ENCODE results near the gene PTPRN2.

Gene PTPRN2

GRCh38 chr7:158108646-158109293, 478.9 kb downstream of the PTPRN2 start:
- TF ChIP-seq CTCF (conservative IDR thresholded peaks at IDR 0.05; ENCODE audit: low read depth, low read length) = no peak
- H3K4me3 ChIP-seq (ENCODE audit: low read depth, low read length) = no peak overlapping the region
- DNase-seq (ENCODE audit: low read depth) = no peak

- no peak for TF ChIP-seq CTCF (conservative IDR thresholded peaks at IDR 0.05; ENCODE audit: low read depth, low read length)
- no peak for DNase-seq (ENCODE audit: low read depth)
- no peak overlapping the region for H3K4me3 ChIP-seq (ENCODE audit: low read depth, low read length)
These were observed 479.8 kb downstream of the PTPRN2 start for GRCh38 chr7:158107806-158108205.

GRCh38 chr7:158106272-158106671, 481.4 kb downstream of the PTPRN2 start:
- no peak for DNase-seq (ENCODE audit: low read depth)
- TF ChIP-seq CTCF (conservative IDR thresholded peaks at IDR 0.05; ENCODE audit: low read depth, low read length) = no peak
- H3K4me3 ChIP-seq (ENCODE audit: low read depth, low read length) = no peak overlapping the region

- DNase-seq (ENCODE audit: low read depth) = no peak
- no peak for TF ChIP-seq CTCF (conservative IDR thresholded peaks at IDR 0.05; ENCODE audit: low read depth, low read length)
- no peak overlapping the region for H3K4me3 ChIP-seq (ENCODE audit: low read depth, low read length)
These were observed 484.2 kb downstream of the PTPRN2 start for GRCh38 chr7:158103378-158103777.

GRCh38 chr7:158102897-158103296, 484.7 kb downstream of the PTPRN2 start:
- H3K4me3 ChIP-seq (ENCODE audit: low read depth, low read length) = no peak overlapping the region
- TF ChIP-seq CTCF (conservative IDR thresholded peaks at IDR 0.05; ENCODE audit: low read depth, low read length) = no peak
- DNase-seq (ENCODE audit: low read depth) = no peak

- no peak overlapping the region for H3K4me3 ChIP-seq (ENCODE audit: low read depth, low read length)
- no peak for DNase-seq (ENCODE audit: low read depth)
- TF ChIP-seq CTCF (conservative IDR thresholded peaks at IDR 0.05; ENCODE audit: low read depth, low read length) = no peak
These were observed 485.7 kb downstream of the PTPRN2 start for GRCh38 chr7:158101821-158102450.

All from choroid plexus epithelial cell (primary cell).